Left colon (tissue), 2 donors: ENCODE measurements around the gene ADGRF3. TPM values are rescaled to one million over a fixed set of nuclear protein-coding genes. Genes with fewer than 3 reads are reported as not detected.
"Not testable (repeated sequence)": the region's sequence is repeated elsewhere in the genome, so short reads cannot be mapped to it uniquely, and the experiment has no call there.

Source experiments
- ATAC-seq: fragments of 200-7000 bp; cut with Tn5 transposase; one replicate; pipeline ENCODE4 v1.9.1; 2020; ENCODE audit warnings: mild to moderate bottlenecking, moderate library complexity
- DNase-seq, 2 donors: peaks; one replicate each; pipeline ENCODE4 v3.0.0-alpha.2; 2020
- intact Hi-C, 2 donors: fragments of 100-400 bp; cut with DNase I in 1 of 2; cut with micrococcal nuclease in 1 of 2; formaldehyde crosslinking; loops; one replicate each; pipeline versions ENCODE4 v1.11.2 to v1.14.0; 2022; cut with DNase I, micrococcal nuclease
- long read RNA-seq: library from polyadenylated mRNA; unstranded; transcript quantifications from one replicate; pipeline ENCODE4 v2.0.0, GENCODE V29; 2021
- total RNA-seq, 2 donors: library from RNA; stranded (reverse); fragmentation: NEBNext Ultra II Directional; extraction: Animal tissue kit (Norgen Biotek cat#: 25700); gene quantifications; one replicate each; pipeline ENCODE4 v1.2.1, GENCODE V29; 2021
- donor health status: DM: no; HTN: no; CAD: no.
- donor health status: DM: yes; HTN: yes; CAD: no.

Gene ADGRF3
- total RNA-seq = under 1 TPM; 0.34 to 0.49 TPM
- long read RNA-seq, partial matches to known transcripts = 1 of 1 reads
- long read RNA-seq, other reads (novel, unspliced or antisense) = 0 of 1 reads

- DNase-seq (peak; percentile 68 to 74), ATAC-seq (peak; percentile 61)
- intact Hi-C loops = no loop called here
These were observed at the start of gene ADGRF3 for GRCh38 chr2:26346454-26347053. Gene ADGRF3, minus strand, starts transcription at chr2:26346789. Its CDS starts 555 bp downstream, at chr2:26346234.

- no peak for ATAC-seq
- intact Hi-C loops = no loop called here
- DNase-seq = no peak
These were observed 48.8 kb upstream of the ADGRF3 start for GRCh38 chr2:26395394-26395793.

GRCh38 chr2:26394694-26395093, 48.1 kb upstream of the ADGRF3 start:
- ATAC-seq = no peak
- DNase-seq = no peak
- intact Hi-C loops = no loop called here

GRCh38 chr2:26387189-26387588, 40.6 kb upstream of the ADGRF3 start:
- intact Hi-C loops = no loop called here
- DNase-seq (no peak), ATAC-seq (no peak)

- DNase-seq (no peak), ATAC-seq (no peak)
- intact Hi-C loops = no loop called here
These were observed 38.0 kb upstream of the ADGRF3 start for GRCh38 chr2:26384597-26384996.

DNA sequence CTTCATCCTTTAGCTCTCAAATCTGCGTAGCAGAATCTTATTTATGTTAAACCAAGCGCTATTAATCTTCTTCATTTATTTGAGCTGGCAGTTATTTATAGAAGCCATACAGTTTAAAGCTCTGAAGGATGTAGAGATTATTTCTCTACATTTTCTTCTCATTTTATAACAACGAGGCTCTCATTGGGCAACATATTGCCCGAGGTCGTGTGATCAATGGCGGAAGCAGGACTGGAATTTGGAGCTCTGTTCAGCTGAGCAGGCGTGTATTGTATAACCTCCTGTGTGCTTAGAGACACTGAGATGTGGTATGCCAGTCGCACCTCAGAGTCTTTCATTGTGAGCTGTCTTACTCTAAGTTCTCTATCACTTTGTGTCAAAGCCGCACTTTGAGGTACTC, 37.6 kb upstream of the ADGRF3 start:
- ATAC-seq (no peak), DNase-seq (no peak)
- intact Hi-C loops = no loop called here

DNA sequence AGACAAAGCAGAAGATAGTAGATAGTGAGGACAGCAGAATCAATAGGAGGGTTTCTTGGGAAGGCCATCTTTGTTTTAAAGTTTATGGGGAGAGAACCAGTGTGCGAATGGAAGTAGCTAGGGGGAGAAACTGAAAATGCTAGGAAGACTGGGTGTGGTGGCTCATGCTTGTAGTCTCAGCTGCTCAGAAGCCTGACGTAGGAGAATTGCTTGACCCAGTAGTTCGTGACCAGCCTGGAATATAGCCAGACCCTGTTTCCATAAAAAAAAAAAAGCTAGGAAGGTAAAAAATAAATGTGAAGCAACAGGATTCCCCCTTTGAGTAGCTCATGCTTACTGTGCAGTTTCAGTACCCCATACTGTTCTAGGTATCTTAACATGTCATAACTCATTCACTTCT, 36.0 kb upstream of the ADGRF3 start:
- no peak for ATAC-seq

GRCh38 chr2:26380281-26380680, 33.7 kb upstream of the ADGRF3 start:
- ATAC-seq = no peak
- no peak for DNase-seq
- intact Hi-C loops = no loop called here

More for the DNA sequence above, 36.0 kb upstream of the ADGRF3 start:
- no peak for DNase-seq
- intact Hi-C loops = no loop called here

- DNase-seq (no peak), ATAC-seq (no peak)
- intact Hi-C loops = no loop called here
These were observed 30.2 kb upstream of the ADGRF3 start for GRCh38 chr2:26376799-26377198.

GRCh38 chr2:26370909-26371308, 24.3 kb upstream of the ADGRF3 start:
- ATAC-seq, intact Hi-C loops, DNase-seq: not testable (repeated sequence)

DNA sequence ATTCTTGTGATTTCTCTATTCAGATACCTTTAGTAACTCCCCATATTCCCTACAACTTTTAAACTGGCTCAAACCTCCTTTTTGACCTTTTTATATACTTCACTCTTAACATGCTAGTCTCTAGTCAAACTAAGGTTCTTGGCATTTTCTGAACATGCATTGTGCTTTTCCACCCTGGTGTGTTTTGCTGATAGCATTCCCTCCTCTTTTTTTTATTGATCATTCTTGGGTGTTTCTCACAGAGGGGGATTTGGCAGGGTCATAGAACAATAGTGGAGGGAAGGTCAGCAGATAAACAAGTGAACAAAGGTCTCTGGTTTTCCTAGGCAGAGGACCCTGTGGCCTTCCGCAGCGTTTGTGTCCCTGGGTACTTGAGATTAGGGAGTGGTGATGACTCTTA, 23.1 kb upstream of the ADGRF3 start:
- DNase-seq, intact Hi-C loops, ATAC-seq: not testable (repeated sequence)

GRCh38 chr2:26366957-26367356, 20.4 kb upstream of the ADGRF3 start:
- intact Hi-C loops = no loop called here
- no peak for DNase-seq
- no peak for ATAC-seq

GRCh38 chr2:26364669-26365068, 18.1 kb upstream of the ADGRF3 start:
- no peak for ATAC-seq
- no peak for DNase-seq
- intact Hi-C loops = no loop called here

- ATAC-seq (no peak), DNase-seq (no peak)
- intact Hi-C loops = no loop called here
These were observed 17.4 kb upstream of the ADGRF3 start for GRCh38 chr2:26363958-26364357.

- intact Hi-C loops = no loop called here
- no peak for DNase-seq
- peak; percentile 96 for ATAC-seq
These were observed 16.7 kb upstream of the ADGRF3 start for GRCh38 chr2:26363323-26363722.

DNA sequence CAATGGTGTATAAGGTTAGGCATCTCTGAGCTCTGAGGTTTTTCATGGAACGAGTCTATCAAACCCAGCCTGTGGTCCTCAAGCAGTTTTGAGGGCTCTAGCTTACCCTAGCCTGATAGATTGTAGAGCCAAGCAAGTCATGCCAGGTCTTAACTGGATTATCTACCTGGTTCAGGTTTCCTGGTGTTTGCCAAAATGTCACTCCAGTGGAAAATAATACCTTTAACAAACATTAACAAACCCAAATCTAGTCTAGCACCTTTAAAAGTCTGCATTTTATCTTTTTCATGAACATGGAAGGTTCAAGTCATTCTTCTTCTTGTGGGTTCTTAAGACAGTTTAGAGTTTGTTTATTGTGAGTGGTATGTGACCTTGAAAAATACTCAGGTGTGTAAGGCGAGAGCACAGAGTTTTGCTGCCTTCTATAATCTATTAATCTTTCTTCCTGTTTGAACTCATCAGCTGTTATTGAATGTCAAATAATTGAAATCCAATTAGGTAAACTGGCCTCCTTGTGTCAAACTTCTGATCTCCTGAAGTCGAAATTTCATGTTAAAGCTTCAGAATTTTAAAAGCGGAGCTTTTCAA, 13.4 kb upstream of the ADGRF3 start:
- ATAC-seq (no peak), DNase-seq (no peak)
- intact Hi-C loops = no loop called here

DNA sequence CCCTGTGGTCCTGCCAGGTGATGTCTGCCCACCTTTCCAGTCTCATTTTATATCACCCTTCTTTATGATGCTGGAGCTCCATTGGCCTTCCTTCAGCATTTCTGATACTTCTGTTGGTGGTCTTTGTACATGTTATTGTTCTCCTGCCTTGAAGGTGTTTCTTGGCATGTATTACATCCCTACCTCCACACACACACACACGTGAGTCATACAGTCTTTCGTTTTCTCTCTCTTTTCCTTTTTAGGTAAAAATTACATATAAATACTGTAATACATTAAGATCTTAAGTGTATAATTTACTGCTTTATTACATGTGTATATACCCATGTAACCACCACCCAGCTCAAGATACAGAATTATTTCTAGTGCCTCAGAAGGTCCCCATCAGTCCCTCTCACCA, 10.2 kb upstream of the ADGRF3 start:
- intact Hi-C loops = no loop called here
- no peak for ATAC-seq
- no peak for DNase-seq

DNA sequence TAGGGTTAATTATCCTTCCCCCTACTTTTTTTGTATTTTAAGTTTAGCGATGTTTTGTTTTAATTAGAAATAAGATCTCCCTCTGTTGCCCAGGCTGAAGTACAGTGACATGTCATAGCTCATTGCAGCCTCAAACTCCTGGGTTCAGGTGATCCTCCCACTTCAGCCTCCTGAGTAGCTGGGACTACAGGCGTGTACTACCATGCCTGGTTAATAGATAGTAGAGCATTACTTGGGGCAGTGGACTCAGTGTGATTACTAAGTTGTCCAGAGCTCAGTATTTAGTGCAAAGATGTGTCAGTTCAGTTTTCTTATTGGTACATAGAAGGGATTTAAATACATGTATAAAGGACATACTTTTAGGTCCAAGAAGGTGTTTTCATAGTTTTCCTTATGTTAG, 9.5 kb upstream of the ADGRF3 start:
- intact Hi-C loops = no loop called here
- ATAC-seq = no peak
- no peak for DNase-seq

DNA sequence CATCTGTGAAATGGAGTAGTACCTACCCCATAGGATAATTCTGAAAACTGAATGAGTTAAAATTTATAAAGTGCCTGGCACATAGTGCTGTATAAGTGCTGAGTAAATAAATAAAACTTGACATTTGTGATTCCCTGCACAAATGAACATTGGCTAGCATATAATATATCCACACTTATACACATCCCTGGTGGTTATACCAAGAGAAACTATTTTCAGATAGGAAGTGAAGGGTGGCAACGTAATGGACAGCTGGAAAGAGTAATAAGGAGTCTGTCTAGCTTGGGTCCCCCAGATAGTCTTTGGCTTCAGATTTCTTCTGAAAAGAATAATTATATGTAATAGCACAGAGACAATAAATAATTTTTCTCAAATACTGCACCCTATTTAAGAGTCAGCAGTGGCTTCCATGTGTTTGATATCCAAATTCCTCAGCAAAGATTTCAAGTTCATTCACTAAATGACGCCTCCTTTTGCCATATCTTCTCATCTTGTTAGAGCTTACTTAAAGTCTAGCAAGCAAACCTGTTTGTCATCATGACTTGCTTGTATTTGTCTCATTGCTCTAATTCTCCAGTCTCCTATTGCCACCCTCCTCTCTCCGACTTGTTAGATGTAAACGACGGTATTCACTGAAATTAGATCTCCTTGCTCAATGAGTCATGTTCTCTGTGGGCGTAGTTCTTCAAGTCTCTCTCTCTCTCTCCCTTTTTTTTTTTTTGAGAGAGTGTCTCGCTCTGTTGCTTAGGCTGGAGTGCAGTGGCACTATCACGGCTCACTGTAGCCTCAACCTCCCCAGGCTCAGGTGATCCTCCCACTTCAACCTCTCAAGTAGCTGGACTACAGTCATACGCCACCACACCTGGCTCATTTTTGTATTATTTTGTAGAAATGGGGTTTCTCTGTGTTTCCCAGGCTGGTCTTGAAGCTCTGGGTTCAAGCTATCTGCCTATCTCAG, 8.7 kb upstream of the ADGRF3 start:
- ATAC-seq = no peak
- intact Hi-C loops = no loop called here
- DNase-seq = no peak

DNA sequence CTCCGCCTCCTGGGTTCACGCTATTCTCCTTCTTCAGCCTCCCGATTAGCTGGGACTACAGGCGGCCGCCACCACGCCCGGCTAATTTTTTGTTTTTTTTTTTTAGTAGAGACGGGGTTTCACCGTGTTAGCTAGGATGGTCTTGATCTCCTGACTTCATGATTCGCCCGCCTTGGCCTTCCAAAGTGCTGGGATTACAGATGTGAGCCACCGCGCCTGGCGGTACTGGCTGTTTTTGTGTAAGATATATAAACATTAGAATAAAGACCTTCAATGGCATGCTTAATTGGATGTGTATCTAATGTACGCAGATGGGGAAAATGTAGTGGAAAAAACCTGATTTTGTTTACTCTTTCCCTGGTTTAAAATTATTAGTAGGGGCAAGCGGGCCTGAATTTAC, 7.9 kb upstream of the ADGRF3 start:
- intact Hi-C loops, ATAC-seq, DNase-seq: not testable (repeated sequence)
